NCI-H1417 treated with DMSO at 0.1 percent for 48 hours (cell line): Measurements from ENCODE around the gene ZNF724.

Experiments
- DNase-seq: peaks from one replicate; lab custom pipeline; 2025; lab: John Stamatoyannopoulos, UW

Gene ZNF724

DNA sequence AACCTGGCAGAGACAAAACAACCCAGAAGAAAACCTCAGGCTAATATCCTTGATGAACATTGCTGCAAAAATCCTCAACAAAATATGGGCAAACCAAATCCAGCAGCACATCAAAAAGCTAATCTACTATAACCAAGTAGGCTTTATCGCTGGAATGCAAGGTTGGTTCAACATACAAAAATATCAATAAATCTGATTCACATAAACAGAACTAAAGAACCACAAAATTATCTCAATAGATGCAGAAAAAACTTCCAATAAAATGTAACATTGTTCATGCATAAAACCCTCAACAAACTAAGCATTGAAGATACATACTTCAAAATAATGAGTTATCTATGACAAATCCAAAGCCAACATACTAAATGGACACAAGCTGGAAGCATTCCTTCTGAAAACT is 8.8 kb downstream of the ZNF724 start:
- no peak for DNase-seq

DNA sequence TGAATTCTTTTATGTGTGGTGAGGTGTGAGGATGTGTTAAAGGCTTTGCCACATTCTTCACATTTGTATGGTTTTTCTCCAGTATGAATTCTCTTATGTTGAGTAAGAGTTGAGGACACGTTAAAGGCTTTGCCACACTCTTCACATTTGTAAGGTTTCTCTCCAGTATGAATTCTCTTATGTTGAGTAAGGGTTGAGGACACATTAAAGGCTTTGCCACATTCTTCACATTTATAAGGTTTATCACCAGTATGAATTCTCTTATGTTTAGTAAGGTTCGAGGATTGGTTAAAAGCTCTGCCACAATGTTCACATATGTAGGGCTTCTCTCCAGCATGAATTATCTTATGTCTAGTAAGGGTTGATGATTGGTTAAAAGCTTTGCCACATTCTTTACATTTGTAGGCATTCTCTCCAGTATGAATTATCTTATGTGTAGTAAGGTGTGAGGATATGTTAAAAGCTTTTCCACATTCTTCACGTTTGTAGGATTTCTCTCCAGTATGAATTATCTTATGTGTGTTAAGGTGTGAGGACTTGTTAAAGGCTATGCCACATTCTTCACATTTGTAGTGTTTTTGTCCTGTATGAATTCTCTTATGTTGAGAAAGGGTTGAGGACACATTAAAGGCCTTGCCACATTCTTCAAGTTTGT is 27.1 kb downstream of the ZNF724 start:
- no peak for DNase-seq

DNA sequence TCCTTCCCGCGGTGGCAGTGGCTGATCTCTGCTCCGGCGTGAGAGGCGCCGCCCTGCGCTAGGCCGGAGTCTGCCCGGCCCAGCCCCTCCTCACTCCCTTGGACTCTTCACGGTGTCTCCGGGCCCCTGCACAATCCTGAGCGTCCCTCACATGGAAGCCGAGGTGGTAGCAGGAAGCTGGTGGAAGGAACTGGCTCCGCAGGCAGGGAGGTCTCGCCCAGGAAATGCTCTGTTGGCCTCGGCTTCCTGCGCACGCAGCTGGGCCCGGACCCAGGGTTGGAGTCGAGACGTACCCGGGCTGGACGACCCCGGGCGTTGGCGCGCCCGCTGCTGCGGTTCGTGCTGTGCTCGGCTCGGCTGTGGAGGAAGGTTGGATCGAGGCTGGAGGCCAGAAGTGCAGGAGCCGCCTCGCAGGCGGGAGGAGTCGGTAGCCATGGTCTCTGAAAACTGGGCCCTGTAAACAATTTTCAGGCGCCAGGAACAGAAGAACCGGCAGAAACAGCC is 46.3 kb downstream of the ZNF724 start:
- no peak for DNase-seq

DNA sequence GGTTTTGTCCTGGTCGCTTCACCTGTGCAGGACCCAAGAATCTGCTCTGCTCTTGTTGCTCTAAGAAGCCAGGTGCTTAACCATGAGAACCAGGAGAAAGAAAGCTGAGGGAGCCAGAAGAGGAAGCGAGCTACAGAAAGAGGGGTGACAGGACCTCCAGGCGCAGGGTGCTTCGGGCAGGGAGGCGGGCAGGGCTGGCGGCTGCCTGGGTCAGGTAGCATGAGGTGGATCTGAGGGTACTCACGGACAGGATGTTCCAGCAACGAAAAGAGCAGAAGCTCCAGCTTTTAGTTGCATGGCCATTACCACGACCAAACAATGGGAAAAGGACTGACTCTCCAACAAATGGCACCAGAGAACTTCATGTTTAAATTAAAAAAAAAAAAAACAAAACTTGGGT is 59.9 kb downstream of the ZNF724 start:
- DNase-seq = no peak

GRCh38 chr19:23183251-23183650 is 66.9 kb downstream of the ZNF724 start:
- DNase-seq = no peak
